Measurements from ENCODE around the gene MDGA2. TPM values are rescaled to one million over a fixed set of nuclear protein-coding genes. Genes with fewer than 3 reads are reported as not detected.

The MDGA2 gene
- total RNA-seq, 1 experiment from 2014 or later: not detected

DNA sequence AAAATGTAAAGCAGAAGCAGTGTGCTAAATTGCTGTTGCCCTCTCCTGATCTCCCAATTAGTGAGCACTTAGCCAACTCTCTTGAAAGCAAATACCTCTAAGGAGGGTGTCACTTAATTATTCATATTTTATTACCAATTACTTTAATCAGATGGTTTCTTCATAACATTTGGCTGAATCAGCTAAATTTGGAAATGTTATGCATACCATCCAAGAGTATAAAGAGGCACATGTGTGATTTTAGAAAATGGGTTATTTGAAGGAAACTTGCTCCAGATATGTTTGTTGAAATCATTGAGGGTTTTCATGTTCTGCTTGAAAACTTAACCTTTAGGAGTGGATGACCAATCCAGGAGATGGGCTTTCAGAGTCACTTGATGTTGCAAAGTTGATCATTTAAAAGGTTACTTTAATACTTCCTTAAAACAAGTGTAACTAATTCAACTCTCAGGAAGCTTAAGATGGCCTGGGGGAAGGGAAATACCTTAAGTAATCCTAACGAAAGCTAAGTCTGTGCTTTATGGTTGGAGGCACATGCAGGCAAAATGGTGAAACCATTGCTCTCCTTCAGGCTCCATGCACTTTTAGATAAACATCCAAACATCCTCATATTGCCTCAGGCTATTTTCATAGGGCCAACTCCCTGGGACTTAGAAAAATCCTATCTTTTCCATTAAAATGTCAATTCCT, 434.5 kb downstream of the MDGA2 start:
- Histone ChIP-seq H3K4me2 (ENCODE audit: low read length) (no peak overlapping the region), H2AFZ (ENCODE audit: low read depth, low read length, poor library complexity, severe bottlenecking) (no peak overlapping the region), H3K9ac (ENCODE audit: low read length) (no peak overlapping the region), H4K20me1 (ENCODE audit: insufficient read depth) (no peaks in the 10 kb centered on the region), H3K27ac (ENCODE audit: low read depth, low read length) (no peak overlapping the region), H3K36me3 (ENCODE audit: control insufficient read depth in 1 of 2, insufficient read depth in 2 of 2, low read length in 2 of 2) (no peaks in the 10 kb centered on the region), H3K27me3 (ENCODE audit: insufficient read depth, low read length) (no peaks in the 10 kb centered on the region), H3K79me2 (ENCODE audit: insufficient read depth, low read length) (no peaks in the 10 kb centered on the region), H3K9me3 (ENCODE audit: control insufficient read depth in 1 of 2, insufficient read depth in 1 of 2, low read depth in 1 of 2, low read length in 2 of 2) (no peaks in the 10 kb centered on the region), H3K4me3 (replicated peaks in 1 of 2; ENCODE audit: low read depth in 1 of 2, low read length in 2 of 2) (no peak overlapping the region), H3K9me2 (ENCODE audit: insufficient read depth) (no peaks in the 10 kb centered on the region), H3K4me1 (ENCODE audit: control insufficient read depth in 1 of 2, insufficient read depth in 2 of 2, low read length in 2 of 2) (no peaks in the 10 kb centered on the region)
- CTCF ChIA-PET: no interaction called here
- intact Hi-C loops (cut with micrococcal nuclease): no loop called here
- RAD21 ChIA-PET (ENCODE audit: low non-redundant PET in 1 of 2, low total read pairs in 2 of 2, uncharacterized antibody in 2 of 2, unreplicated experiment in 2 of 2): no interaction called here
- no TSS peak for BruUV-seq (replicated peaks)
- DNase-seq (ENCODE audit: low read depth, low spot score): no peak
- POLR2A ChIA-PET: no interaction called here
- no peak for TF ChIP-seq FOSL1 (IDR thresholded peaks at IDR 0.05; ENCODE audit: low read depth)
- no peak for ATAC-seq

- Histone ChIP-seq H2AFZ (ENCODE audit: low read depth, low read length, poor library complexity, severe bottlenecking) (no peak overlapping the region), H3K4me3 (replicated peaks in 1 of 2; ENCODE audit: low read depth in 1 of 2, low read length in 2 of 2) (no peak overlapping the region), H3K36me3 (ENCODE audit: control insufficient read depth in 1 of 2, insufficient read depth in 2 of 2, low read length in 2 of 2) (no peaks in the 10 kb centered on the region), H3K27me3 (ENCODE audit: insufficient read depth, low read length) (no peaks in the 10 kb centered on the region), H3K9ac (ENCODE audit: low read length) (no peak overlapping the region), H3K9me3 (ENCODE audit: control insufficient read depth in 1 of 2, insufficient read depth in 1 of 2, low read depth in 1 of 2, low read length in 2 of 2) (no peaks in the 10 kb centered on the region; a peak in 1 of 4 replicates), H4K20me1 (ENCODE audit: insufficient read depth) (no peaks in the 10 kb centered on the region), H3K4me1 (ENCODE audit: control insufficient read depth in 1 of 2, insufficient read depth in 2 of 2, low read length in 2 of 2) (no peaks in the 10 kb centered on the region), H3K9me2 (ENCODE audit: insufficient read depth) (no peaks in the 10 kb centered on the region), H3K27ac (ENCODE audit: low read depth, low read length) (no peak overlapping the region), H3K4me2 (ENCODE audit: low read length) (no peak overlapping the region), H3K79me2 (ENCODE audit: insufficient read depth, low read length) (no peaks in the 10 kb centered on the region)
- ATAC-seq: no peak
- intact Hi-C loops (cut with micrococcal nuclease): no loop called here
- ChIA-PET CTCF (no interaction called here), RAD21 (ENCODE audit: low non-redundant PET in 1 of 2, low total read pairs in 2 of 2, uncharacterized antibody in 2 of 2, unreplicated experiment in 2 of 2) (no interaction called here), POLR2A (no interaction called here)
- no TSS peak for BruUV-seq (replicated peaks)
- TF ChIP-seq CBX3 (IDR thresholded peaks at IDR 0.05; ENCODE audit: low read depth) (no peak), EGR1 (IDR thresholded peaks at IDR 0.05; ENCODE audit: low read depth) (no peak), POLR2A (IDR thresholded peaks at IDR 0.05; ENCODE audit: borderline replicate concordance, extremely low read depth, insufficient read depth, insufficient read length) (no peak), TCF7L2 (IDR thresholded peaks at IDR 0.05; ENCODE audit: borderline replicate concordance, extremely low read depth, insufficient read depth, insufficient read length) (no peak)
- TF ChIP-seq, protein P1, sequence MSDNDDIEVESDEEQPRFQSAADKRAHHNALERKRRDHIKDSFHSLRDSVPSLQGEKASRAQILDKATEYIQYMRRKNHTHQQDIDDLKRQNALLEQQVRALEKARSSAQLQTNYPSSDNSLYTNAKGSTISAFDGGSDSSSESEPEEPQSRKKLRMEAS (IDR thresholded peaks at IDR 0.05): no peak
- no peak for DNase-seq (ENCODE audit: low read depth, low spot score)
These were observed 439.8 kb downstream of the MDGA2 start for GRCh38 chr14:47235619-47236018.
